ENCODE results near the gene MS4A8.
"Not testable (repeated sequence)": the region's sequence is repeated elsewhere in the genome, so short reads cannot be mapped to it uniquely, and the experiment has no call there.

MS4A8 gene

GRCh38 chr11:60703374-60703773 lies 4.0 kb downstream of the MS4A8 start:
- Mint-ChIP-seq H3K36me3 (ENCODE audit: low read depth) (no peaks in the 10 kb centered on the region), H3K27ac (no peak overlapping the region), H3K27me3 (ENCODE audit: low read depth, poor library complexity) (peaks cover 26% of the 10 kb centered on the region), H3K4me3 (no peak overlapping the region), H3K4me1 (peaks cover 8% of the 10 kb centered on the region), H3K9me3 (no peaks in the 10 kb centered on the region)
- TF ChIP-seq CTCF (IDR thresholded peaks at IDR 0.05) = no peak
- DNase-seq = no peak

- Mint-ChIP-seq H3K4me3 (no peak overlapping the region), H3K9me3 (no peaks in the 10 kb centered on the region), H3K4me1 (peaks cover 6% of the 10 kb centered on the region), H3K27me3 (ENCODE audit: low read depth, poor library complexity) (peaks cover 26% of the 10 kb centered on the region), H3K36me3 (ENCODE audit: low read depth) (no peaks in the 10 kb centered on the region), H3K27ac (no peak overlapping the region)
- no peak for DNase-seq
- no peak for TF ChIP-seq CTCF (IDR thresholded peaks at IDR 0.05)
Measured at GRCh38 chr11:60705895-60706294, 6.5 kb downstream of the MS4A8 start.

DNA sequence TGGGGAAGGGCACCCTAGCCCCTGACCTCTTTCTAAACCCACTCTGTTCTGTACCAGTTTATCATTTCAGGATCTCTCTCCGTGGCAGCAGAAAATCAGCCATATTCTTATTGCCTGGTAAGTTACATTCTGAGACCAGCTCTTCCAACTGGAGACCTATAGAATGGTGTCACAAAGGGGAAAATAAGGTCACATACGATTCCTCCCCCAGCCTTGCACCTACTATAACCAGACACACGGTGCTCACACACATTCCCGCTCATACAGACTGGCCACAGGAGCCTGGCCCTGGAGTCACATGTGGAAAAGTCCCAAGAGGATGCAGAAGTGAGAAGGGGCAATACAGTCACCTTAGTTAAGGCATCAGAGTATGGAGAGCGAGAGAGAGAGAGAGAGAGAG lies 7.5 kb downstream of the MS4A8 start:
- Mint-ChIP-seq H3K36me3 (ENCODE audit: low read depth) (no peaks in the 10 kb centered on the region), H3K9me3 (no peaks in the 10 kb centered on the region)

DNA sequence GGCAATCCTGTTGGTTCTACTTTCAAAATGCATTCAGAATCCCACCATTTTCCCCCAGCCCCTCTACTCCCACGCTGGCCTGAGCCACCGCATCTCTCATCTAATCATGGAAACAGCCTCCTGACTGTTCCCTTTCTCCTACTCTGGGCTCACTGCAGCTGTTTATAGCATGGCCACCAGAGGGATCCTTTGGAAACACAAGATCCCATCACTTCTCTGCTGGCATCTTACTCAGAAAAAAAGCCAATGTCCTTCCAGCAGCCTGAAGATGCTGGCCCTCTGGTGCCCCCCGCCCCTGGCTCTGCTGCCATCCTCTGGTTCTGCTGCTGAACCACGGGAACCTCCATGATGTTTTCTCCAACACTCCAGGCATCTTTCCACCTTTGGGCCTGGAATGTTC lies 11.1 kb downstream of the MS4A8 start:
- TF ChIP-seq CTCF (IDR thresholded peaks at IDR 0.05) = no peak
- Mint-ChIP-seq H3K27me3 (ENCODE audit: low read depth, poor library complexity) (peaks cover 22% of the 10 kb centered on the region), H3K4me3 (no peak overlapping the region), H3K27ac (no peak overlapping the region), H3K9me3 (no peaks in the 10 kb centered on the region), H3K36me3 (ENCODE audit: low read depth) (no peaks in the 10 kb centered on the region), H3K4me1 (no peaks in the 10 kb centered on the region)
- no peak for DNase-seq

More for the DNA sequence above, 7.5 kb downstream of the MS4A8 start:
- DNase-seq = no peak
- H3K4me1 Mint-ChIP-seq = no peaks in the 10 kb centered on the region
- no peak overlapping the region for H3K27ac Mint-ChIP-seq
- no peak overlapping the region for H3K4me3 Mint-ChIP-seq
- peaks cover 26% of the 10 kb centered on the region for H3K27me3 Mint-ChIP-seq (ENCODE audit: low read depth, poor library complexity)
- TF ChIP-seq CTCF (IDR thresholded peaks at IDR 0.05) = no peak

DNA sequence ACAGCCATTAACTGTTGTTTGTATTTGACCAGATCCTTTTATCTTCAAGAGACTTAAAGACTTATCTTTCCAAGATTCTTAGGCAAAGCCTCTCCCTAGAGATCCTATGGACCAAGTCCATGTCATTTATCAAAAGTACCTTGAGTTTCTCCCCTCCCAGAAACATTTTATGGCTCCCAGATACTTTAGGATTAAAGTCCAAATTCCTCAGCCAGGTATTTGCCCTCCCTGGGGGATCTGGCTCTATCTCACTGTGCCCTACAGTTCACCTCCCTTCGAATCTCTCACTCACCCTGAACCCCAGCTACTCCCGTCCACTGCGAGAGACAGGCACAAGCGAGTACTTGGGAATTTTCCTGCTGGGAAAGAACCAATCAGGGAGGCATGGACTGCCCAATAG lies 11.9 kb downstream of the MS4A8 start:
- Mint-ChIP-seq H3K27me3 (ENCODE audit: low read depth, poor library complexity) (peaks cover 26% of the 10 kb centered on the region), H3K27ac (no peak overlapping the region), H3K36me3 (ENCODE audit: low read depth) (no peaks in the 10 kb centered on the region), H3K4me1 (no peaks in the 10 kb centered on the region), H3K9me3 (no peaks in the 10 kb centered on the region), H3K4me3 (no peak overlapping the region)
- DNase-seq = no peak
- no peak for TF ChIP-seq CTCF (IDR thresholded peaks at IDR 0.05)

DNA sequence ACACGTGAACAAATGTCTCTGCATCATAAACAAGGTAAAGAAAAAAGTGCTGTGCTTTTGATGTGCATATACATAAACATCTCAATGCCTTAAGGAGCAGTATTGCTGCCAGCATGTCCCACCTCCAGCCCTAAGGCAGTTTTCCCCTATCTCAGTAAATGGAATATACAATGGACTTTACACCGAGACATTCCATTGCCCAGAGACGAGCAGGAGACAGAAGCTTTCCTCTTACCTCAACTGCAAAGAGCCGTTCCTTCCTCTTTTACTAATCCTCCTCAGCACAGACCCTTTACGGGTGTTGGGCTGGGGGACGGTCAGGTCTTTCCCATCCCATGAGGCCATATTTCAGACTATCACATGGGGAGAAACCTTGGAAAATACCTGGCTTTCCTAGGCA lies 14.0 kb downstream of the MS4A8 start:
- not testable (repeated sequence) for H3K27ac Mint-ChIP-seq; H3K4me3 Mint-ChIP-seq; H3K36me3 Mint-ChIP-seq (ENCODE audit: low read depth); H3K4me1 Mint-ChIP-seq; DNase-seq; H3K9me3 Mint-ChIP-seq
- peaks cover 11% of the 10 kb centered on the region for H3K27me3 Mint-ChIP-seq (ENCODE audit: low read depth, poor library complexity)

All from nephron progenitor cell (in vitro differentiated cells).